Measurements from ENCODE around the gene TEAD1. TPM values are rescaled to one million over a fixed set of nuclear protein-coding genes. Genes with fewer than 3 reads are reported as not detected.

The TEAD1 gene
- total RNA-seq, 1 donor from 2014 or later, result 55.3 TPM

- Histone ChIP-seq H3K9ac (ENCODE audit: low read depth in 1 of 3, low read length in 3 of 3) (no peak overlapping the region), H3K9me3 (ENCODE audit: control insufficient read depth in 3 of 3, low read length in 3 of 3) (no peaks in the 10 kb centered on the region), H3K36me3 (ENCODE audit: control insufficient read depth in 3 of 3, insufficient read depth in 3 of 3, low read length in 3 of 3) (peaks cover 29 to 39% (median 33%) of the 10 kb centered on the region in 3 donors), H3K4me3 (ENCODE audit: low read length in 3 of 3) (no peak overlapping the region), H3K27me3 (ENCODE audit: control insufficient read depth in 3 of 3, insufficient read depth in 3 of 3, low read length in 3 of 3) (no peaks in the 10 kb centered on the region), H3K4me1 (ENCODE audit: control insufficient read depth in 3 of 3, insufficient read depth in 3 of 3, low read length in 3 of 3) (peaks cover 19 to 26% (median 24%) of the 10 kb centered on the region in 3 donors), H3K27ac (ENCODE audit: low read depth, low read length) (no peak overlapping the region)
These were observed 212.3 kb downstream of the TEAD1 start for GRCh38 chr11:12886508-12886907.

- Histone ChIP-seq H3K27me3 (ENCODE audit: control insufficient read depth in 3 of 3, insufficient read depth in 3 of 3, low read length in 3 of 3) (no peaks in the 10 kb centered on the region), H3K9ac (ENCODE audit: low read depth in 1 of 3, low read length in 3 of 3) (no peak overlapping the region), H3K36me3 (ENCODE audit: control insufficient read depth in 3 of 3, insufficient read depth in 3 of 3, low read length in 3 of 3) (peaks cover 10 to 21% (median 12%) of the 10 kb centered on the region in 3 donors), H3K27ac (ENCODE audit: low read depth, low read length) (peak overlapping the region; percentile 54), H3K4me1 (ENCODE audit: control insufficient read depth in 3 of 3, insufficient read depth in 3 of 3, low read length in 3 of 3) (peaks cover 21 to 34% (median 28%) of the 10 kb centered on the region in 3 donors), H3K4me3 (ENCODE audit: low read length in 3 of 3) (no peak overlapping the region), H3K9me3 (ENCODE audit: control insufficient read depth in 3 of 3, low read length in 3 of 3) (no peaks in the 10 kb centered on the region)
These were observed 214.4 kb downstream of the TEAD1 start for GRCh38 chr11:12888525-12889158.

- peaks cover 7 to 17% (median 10%) of the 10 kb centered on the region in 3 donors for H3K36me3 ChIP-seq (ENCODE audit: control insufficient read depth in 3 of 3, insufficient read depth in 3 of 3, low read length in 3 of 3)
- H3K4me1 ChIP-seq (ENCODE audit: control insufficient read depth in 3 of 3, insufficient read depth in 3 of 3, low read length in 3 of 3), result peaks cover 25 to 36% (median 31%) of the 10 kb centered on the region in 3 donors
- H3K4me3 ChIP-seq (ENCODE audit: low read length in 3 of 3), result no peak overlapping the region
- peak overlapping the region; percentile 54 for H3K27ac ChIP-seq (ENCODE audit: low read depth, low read length)
- H3K9me3 ChIP-seq (ENCODE audit: control insufficient read depth in 3 of 3, low read length in 3 of 3), result no peaks in the 10 kb centered on the region
- peak overlapping the region in 1 of 3 donors; percentile 58 for H3K9ac ChIP-seq (ENCODE audit: low read depth in 1 of 3, low read length in 3 of 3)
- no peaks in the 10 kb centered on the region for H3K27me3 ChIP-seq (ENCODE audit: control insufficient read depth in 3 of 3, insufficient read depth in 3 of 3, low read length in 3 of 3)
These were observed 215.0 kb downstream of the TEAD1 start for GRCh38 chr11:12889243-12889642.

GRCh38 chr11:12890476-12890875 lies 216.3 kb downstream of the TEAD1 start:
- Histone ChIP-seq H3K4me1 (ENCODE audit: control insufficient read depth in 3 of 3, insufficient read depth in 3 of 3, low read length in 3 of 3) (peaks cover 25 to 36% (median 31%) of the 10 kb centered on the region in 3 donors), H3K9me3 (ENCODE audit: control insufficient read depth in 3 of 3, low read length in 3 of 3) (no peaks in the 10 kb centered on the region), H3K27me3 (ENCODE audit: control insufficient read depth in 3 of 3, insufficient read depth in 3 of 3, low read length in 3 of 3) (no peaks in the 10 kb centered on the region), H3K27ac (ENCODE audit: low read depth, low read length) (no peak overlapping the region), H3K36me3 (ENCODE audit: control insufficient read depth in 3 of 3, insufficient read depth in 3 of 3, low read length in 3 of 3) (peaks cover 0 to 14% (median 3%) of the 10 kb centered on the region in 3 donors), H3K4me3 (ENCODE audit: low read length in 3 of 3) (no peak overlapping the region), H3K9ac (ENCODE audit: low read depth in 1 of 3, low read length in 3 of 3) (no peak overlapping the region)

GRCh38 chr11:12893787-12894672 lies 219.8 kb downstream of the TEAD1 start:
- peaks cover 33 to 51% (median 39%) of the 10 kb centered on the region in 3 donors for H3K4me1 ChIP-seq (ENCODE audit: control insufficient read depth in 3 of 3, insufficient read depth in 3 of 3, low read length in 3 of 3)
- no peak overlapping the region for H3K4me3 ChIP-seq (ENCODE audit: low read length in 3 of 3)
- H3K9me3 ChIP-seq (ENCODE audit: control insufficient read depth in 3 of 3, low read length in 3 of 3), result no peaks in the 10 kb centered on the region
- peak overlapping the region in 1 of 3 donors; percentile 68 for H3K9ac ChIP-seq (ENCODE audit: low read depth in 1 of 3, low read length in 3 of 3)
- no peaks in the 10 kb centered on the region for H3K27me3 ChIP-seq (ENCODE audit: control insufficient read depth in 3 of 3, insufficient read depth in 3 of 3, low read length in 3 of 3)
- peak overlapping the region; percentile 50 for H3K27ac ChIP-seq (ENCODE audit: low read depth, low read length)
- H3K36me3 ChIP-seq (ENCODE audit: control insufficient read depth in 3 of 3, insufficient read depth in 3 of 3, low read length in 3 of 3), result peaks cover 0 to 6% (median 0%) of the 10 kb centered on the region in 3 donors

GRCh38 chr11:12897390-12897789 lies 223.2 kb downstream of the TEAD1 start:
- Histone ChIP-seq H3K27me3 (ENCODE audit: control insufficient read depth in 3 of 3, insufficient read depth in 3 of 3, low read length in 3 of 3) (no peaks in the 10 kb centered on the region), H3K9ac (ENCODE audit: low read depth in 1 of 3, low read length in 3 of 3) (peak overlapping the region; percentile 61 to 79 (median 75)), H3K36me3 (ENCODE audit: control insufficient read depth in 3 of 3, insufficient read depth in 3 of 3, low read length in 3 of 3) (peaks cover 5 to 10% (median 6%) of the 10 kb centered on the region in 3 donors), H3K4me1 (ENCODE audit: control insufficient read depth in 3 of 3, insufficient read depth in 3 of 3, low read length in 3 of 3) (peaks cover 36 to 50% (median 43%) of the 10 kb centered on the region in 3 donors), H3K9me3 (ENCODE audit: control insufficient read depth in 3 of 3, low read length in 3 of 3) (no peaks in the 10 kb centered on the region), H3K27ac (ENCODE audit: low read depth, low read length) (peak overlapping the region; percentile 95), H3K4me3 (ENCODE audit: low read length in 3 of 3) (no peak overlapping the region)

GRCh38 chr11:12897867-12898266 lies 223.6 kb downstream of the TEAD1 start:
- H3K9ac ChIP-seq (ENCODE audit: low read depth in 1 of 3, low read length in 3 of 3), result peak overlapping the region; percentile 61 to 79 (median 75)
- peak overlapping the region; percentile 95 for H3K27ac ChIP-seq (ENCODE audit: low read depth, low read length)
- peaks cover 10 to 15% (median 11%) of the 10 kb centered on the region in 3 donors for H3K36me3 ChIP-seq (ENCODE audit: control insufficient read depth in 3 of 3, insufficient read depth in 3 of 3, low read length in 3 of 3)
- H3K27me3 ChIP-seq (ENCODE audit: control insufficient read depth in 3 of 3, insufficient read depth in 3 of 3, low read length in 3 of 3), result no peaks in the 10 kb centered on the region
- peak overlapping the region in 1 of 3 donors; percentile 9 for H3K4me3 ChIP-seq (ENCODE audit: low read length in 3 of 3)
- no peaks in the 10 kb centered on the region for H3K9me3 ChIP-seq (ENCODE audit: control insufficient read depth in 3 of 3, low read length in 3 of 3)
- peaks cover 36 to 51% (median 41%) of the 10 kb centered on the region in 3 donors for H3K4me1 ChIP-seq (ENCODE audit: control insufficient read depth in 3 of 3, insufficient read depth in 3 of 3, low read length in 3 of 3)

- H3K9me3 ChIP-seq (ENCODE audit: control insufficient read depth in 3 of 3, low read length in 3 of 3), result no peaks in the 10 kb centered on the region
- H3K27me3 ChIP-seq (ENCODE audit: control insufficient read depth in 3 of 3, insufficient read depth in 3 of 3, low read length in 3 of 3), result no peaks in the 10 kb centered on the region
- peak overlapping the region in 1 of 3 donors; percentile 21 for H3K9ac ChIP-seq (ENCODE audit: low read depth in 1 of 3, low read length in 3 of 3)
- peaks cover 29 to 45% (median 35%) of the 10 kb centered on the region in 3 donors for H3K4me1 ChIP-seq (ENCODE audit: control insufficient read depth in 3 of 3, insufficient read depth in 3 of 3, low read length in 3 of 3)
- peak overlapping the region; percentile 95 for H3K27ac ChIP-seq (ENCODE audit: low read depth, low read length)
- peaks cover 11 to 13% (median 12%) of the 10 kb centered on the region in 3 donors for H3K36me3 ChIP-seq (ENCODE audit: control insufficient read depth in 3 of 3, insufficient read depth in 3 of 3, low read length in 3 of 3)
- H3K4me3 ChIP-seq (ENCODE audit: low read length in 3 of 3), result no peak overlapping the region
These were observed 226.3 kb downstream of the TEAD1 start for GRCh38 chr11:12900496-12900895.

- peaks cover 12 to 16% (median 13%) of the 10 kb centered on the region in 3 donors for H3K36me3 ChIP-seq (ENCODE audit: control insufficient read depth in 3 of 3, insufficient read depth in 3 of 3, low read length in 3 of 3)
- peak overlapping the region; percentile 95 for H3K27ac ChIP-seq (ENCODE audit: low read depth, low read length)
- peaks cover 29 to 45% (median 35%) of the 10 kb centered on the region in 3 donors for H3K4me1 ChIP-seq (ENCODE audit: control insufficient read depth in 3 of 3, insufficient read depth in 3 of 3, low read length in 3 of 3)
- no peak overlapping the region for H3K4me3 ChIP-seq (ENCODE audit: low read length in 3 of 3)
- H3K27me3 ChIP-seq (ENCODE audit: control insufficient read depth in 3 of 3, insufficient read depth in 3 of 3, low read length in 3 of 3), result no peaks in the 10 kb centered on the region
- H3K9me3 ChIP-seq (ENCODE audit: control insufficient read depth in 3 of 3, low read length in 3 of 3), result no peaks in the 10 kb centered on the region
- H3K9ac ChIP-seq (ENCODE audit: low read depth in 1 of 3, low read length in 3 of 3), result no peak overlapping the region
These were observed 227.1 kb downstream of the TEAD1 start for GRCh38 chr11:12901272-12901671.
